ENCODE results near the gene CRIP3.

Gene CRIP3

GRCh38 chr6:43264599-43265145, 44.0 kb downstream of the CRIP3 start:
- CTCF ChIA-PET, result interaction anchor here (0.9 to 6.6 kb wide), 13 partner anchors 11 to 242 kb away, joined by 3 to 77 read pairs (median 4); partner anchors contain the start of genes DNPH1 and LRRC73
- POLR2A ChIA-PET, result no interaction called here
- TF ChIP-seq CTCF (IDR thresholded peaks at IDR 0.05; ENCODE audit: control extremely low read depth, extremely low read depth, low read depth, missing control alignments), result no peak
- DNase-seq (ENCODE audit: extremely low spot score), result no peak

- CTCF ChIA-PET, result interaction anchor here (0.6 to 6.6 kb wide), 24 partner anchors 9 to 243 kb away, joined by 3 to 77 read pairs (median 4); partner anchors contain the start of genes DLK2, DNPH1 and LRRC73
- POLR2A ChIA-PET, result no interaction called here
- peak; percentile 93 for DNase-seq (ENCODE audit: extremely low spot score)
- peak; percentile 94 for TF ChIP-seq CTCF (IDR thresholded peaks at IDR 0.05; ENCODE audit: control extremely low read depth, extremely low read depth, low read depth, missing control alignments)
Observed at GRCh38 chr6:43263314-43264178, 45.1 kb downstream of the CRIP3 start.

GRCh38 chr6:43262780-43263313, 45.8 kb downstream of the CRIP3 start:
- ChIA-PET POLR2A (no interaction called here), CTCF (interaction anchor here (0.8 to 6.6 kb wide), 22 partner anchors 8 to 244 kb away, joined by 3 to 77 read pairs (median 4); partner anchors contain the start of genes DLK2, DNPH1 and LRRC73)
- DNase-seq (ENCODE audit: extremely low spot score), result no peak
- no peak for TF ChIP-seq CTCF (IDR thresholded peaks at IDR 0.05; ENCODE audit: control extremely low read depth, extremely low read depth, low read depth, missing control alignments)

GRCh38 chr6:43262000-43262779, 46.4 kb downstream of the CRIP3 start:
- DNase-seq (ENCODE audit: extremely low spot score), result no peak
- ChIA-PET CTCF (interaction anchor here (0.8 to 6.6 kb wide), 17 partner anchors 9 to 245 kb away, joined by 3 to 77 read pairs (median 5); partner anchors contain the start of genes DLK2, DNPH1 and LRRC73), POLR2A (interaction anchor here (1.0 kb wide), 1 partner anchor 34 kb away, joined by 3 read pairs; no protein-coding TSS in a partner anchor)

GRCh38 chr6:43261198-43261597, 47.4 kb downstream of the CRIP3 start:
- TF ChIP-seq CTCF (IDR thresholded peaks at IDR 0.05; ENCODE audit: control extremely low read depth, extremely low read depth, low read depth, missing control alignments), result no peak
- DNase-seq (ENCODE audit: extremely low spot score), result no peak
- CTCF ChIA-PET, result interaction anchor here (1.0 to 6.6 kb wide), 6 partner anchors 8 to 246 kb away, joined by 3 to 77 read pairs (median 6); partner anchors contain the start of genes DNPH1 and LRRC73
- POLR2A ChIA-PET, result interaction anchor here (0.7 to 1.0 kb wide), 2 partner anchors 33 to 38 kb away, joined by 3 to 8 read pairs; no protein-coding TSS in a partner anchor

More at GRCh38 chr6:43262000-43262779, 46.4 kb downstream of the CRIP3 start:
- no peak for TF ChIP-seq CTCF (IDR thresholded peaks at IDR 0.05; ENCODE audit: control extremely low read depth, extremely low read depth, low read depth, missing control alignments)
